H1 (cell line): Measurements from ENCODE around the gene ARMH3. TPM values are rescaled to one million over a fixed set of nuclear protein-coding genes. Genes with fewer than 3 reads are reported as not detected.
A peak's percentile ranks its signal among the peaks of the same experiment; 100 is the strongest.

Experiments used
- BACH1 ChIP-seq: IDR thresholded peaks from 2 replicates; pipeline ENCODE4 v1.6.1; 2012; ENCODE audit warnings: low read length, improper control_type of control experiment
- CBX5 ChIP-seq: fragments of 300-800, 300-1000 bp; sonication (generic); IDR thresholded peaks from 2 replicates; pipeline ENCODE4 v1.7.1; 2016; ENCODE audit warnings: antibody characterized with exemption, low read length, low read depth
- CTBP2 ChIP-seq: IDR thresholded peaks from 2 replicates; pipeline ENCODE4 v1.7.0; 2011; ENCODE audit warnings: borderline replicate concordance, mild to moderate bottlenecking, moderate library complexity, mixed read lengths, low read length; ENCODE audit not compliant: insufficient read depth, insufficient read length
- EGR1 ChIP-seq: IDR thresholded peaks from 2 replicates; pipeline ENCODE4 v1.6.1; 2011; ENCODE audit warnings: low read depth, low read length, borderline replicate concordance
- HDAC2 ChIP-seq, 2 experiments: fragments of 300-600 bp in 1 of 2; sonication (generic) in 1 of 2; IDR thresholded peaks; 2 replicates each; pipeline ENCODE4 v1.6.1; 2011 to 2012; ENCODE audit warnings: low read depth in 2 of 2, low read length in 2 of 2, mild to moderate bottlenecking in 2 of 2, moderate library complexity in 2 of 2, borderline replicate concordance in 1 of 2, inconsistent platforms in 1 of 2
- TBP ChIP-seq: IDR thresholded peaks from 2 replicates; pipeline ENCODE4 v1.6.1; 2011; ENCODE audit warnings: low read depth, low read length, improper control_type of control experiment
- polyA plus RNA-seq, 7 experiments: library from polyadenylated mRNA; depleted of rRNA in 3 of 7; stranded (reverse) in 5 of 7; unstranded in 2 of 7; fragments of >200 nt in 5 of 7; fragments of 200-250 nt in 2 of 7; gene quantifications; 1 replicate in 5 of 7; 2 replicates in 1 of 7; 4 replicates in 1 of 7; pipeline versions ENCODE4 v1.2.1 to v1.2.3, GENCODE V29; 2011 to 2013; ENCODE audit warnings: missing spikeins in 2 of 7, mixed read lengths in 2 of 7
- total RNA-seq: library from RNA; stranded (reverse); fragmentation: NEBNext Ultra II Directional; extraction: Animal tissue kit (Norgen Biotek cat#: 25700); gene quantifications from 2 replicates; pipeline ENCODE4 v1.2.1, GENCODE V29; 2021
- TF ChIP-seq, protein P1 (sequence below): fragments of 300-600 bp; sonication (generic); IDR thresholded peaks from 2 replicates; pipeline ENCODE4 v1.7.1; 2012; ENCODE audit warnings: low read length, moderate library complexity, mild to moderate bottlenecking, inconsistent platforms; ENCODE audit not compliant: insufficient replicate concordance

ARMH3 gene
- total and polyA plus RNA-seq, 2 of the 8 experiments (the other 6 are each of a cell fraction or from before 2014, with no cell fraction given), result 11.6 to 18.3 TPM

DNA sequence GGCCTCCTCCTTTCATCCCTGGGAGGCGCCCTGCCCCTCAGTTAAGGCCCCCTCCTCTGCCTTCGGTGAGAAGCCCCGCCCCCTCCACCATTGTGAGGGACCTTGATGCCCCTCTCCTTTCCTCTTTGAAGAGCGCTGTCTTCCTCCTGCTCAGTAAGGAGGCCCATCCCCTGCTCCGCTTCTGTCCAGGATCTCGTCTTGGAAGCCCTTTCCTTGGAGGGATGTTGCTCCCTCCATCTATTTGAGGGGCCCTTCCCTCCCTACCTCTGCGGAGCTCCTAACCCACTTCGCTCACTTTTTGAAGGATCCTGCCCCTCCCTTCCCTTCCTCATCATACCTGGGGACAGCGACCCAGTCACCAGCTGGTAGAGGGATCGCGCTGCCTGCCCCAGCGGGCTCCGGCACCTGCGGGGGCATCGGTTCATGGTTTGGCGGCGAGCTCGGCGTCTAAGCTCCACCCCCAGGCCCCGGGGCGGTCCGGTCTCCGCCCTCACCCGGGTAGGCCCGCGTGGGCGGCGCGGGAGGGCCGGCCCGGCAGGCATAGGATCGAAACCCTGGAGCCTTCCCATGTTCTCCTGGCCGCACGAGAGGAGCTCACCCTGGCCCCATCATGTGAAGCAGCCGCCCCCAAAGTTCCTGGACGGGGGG is 216.4 kb downstream of the ARMH3 start (continued):
- TF ChIP-seq, protein P1, sequence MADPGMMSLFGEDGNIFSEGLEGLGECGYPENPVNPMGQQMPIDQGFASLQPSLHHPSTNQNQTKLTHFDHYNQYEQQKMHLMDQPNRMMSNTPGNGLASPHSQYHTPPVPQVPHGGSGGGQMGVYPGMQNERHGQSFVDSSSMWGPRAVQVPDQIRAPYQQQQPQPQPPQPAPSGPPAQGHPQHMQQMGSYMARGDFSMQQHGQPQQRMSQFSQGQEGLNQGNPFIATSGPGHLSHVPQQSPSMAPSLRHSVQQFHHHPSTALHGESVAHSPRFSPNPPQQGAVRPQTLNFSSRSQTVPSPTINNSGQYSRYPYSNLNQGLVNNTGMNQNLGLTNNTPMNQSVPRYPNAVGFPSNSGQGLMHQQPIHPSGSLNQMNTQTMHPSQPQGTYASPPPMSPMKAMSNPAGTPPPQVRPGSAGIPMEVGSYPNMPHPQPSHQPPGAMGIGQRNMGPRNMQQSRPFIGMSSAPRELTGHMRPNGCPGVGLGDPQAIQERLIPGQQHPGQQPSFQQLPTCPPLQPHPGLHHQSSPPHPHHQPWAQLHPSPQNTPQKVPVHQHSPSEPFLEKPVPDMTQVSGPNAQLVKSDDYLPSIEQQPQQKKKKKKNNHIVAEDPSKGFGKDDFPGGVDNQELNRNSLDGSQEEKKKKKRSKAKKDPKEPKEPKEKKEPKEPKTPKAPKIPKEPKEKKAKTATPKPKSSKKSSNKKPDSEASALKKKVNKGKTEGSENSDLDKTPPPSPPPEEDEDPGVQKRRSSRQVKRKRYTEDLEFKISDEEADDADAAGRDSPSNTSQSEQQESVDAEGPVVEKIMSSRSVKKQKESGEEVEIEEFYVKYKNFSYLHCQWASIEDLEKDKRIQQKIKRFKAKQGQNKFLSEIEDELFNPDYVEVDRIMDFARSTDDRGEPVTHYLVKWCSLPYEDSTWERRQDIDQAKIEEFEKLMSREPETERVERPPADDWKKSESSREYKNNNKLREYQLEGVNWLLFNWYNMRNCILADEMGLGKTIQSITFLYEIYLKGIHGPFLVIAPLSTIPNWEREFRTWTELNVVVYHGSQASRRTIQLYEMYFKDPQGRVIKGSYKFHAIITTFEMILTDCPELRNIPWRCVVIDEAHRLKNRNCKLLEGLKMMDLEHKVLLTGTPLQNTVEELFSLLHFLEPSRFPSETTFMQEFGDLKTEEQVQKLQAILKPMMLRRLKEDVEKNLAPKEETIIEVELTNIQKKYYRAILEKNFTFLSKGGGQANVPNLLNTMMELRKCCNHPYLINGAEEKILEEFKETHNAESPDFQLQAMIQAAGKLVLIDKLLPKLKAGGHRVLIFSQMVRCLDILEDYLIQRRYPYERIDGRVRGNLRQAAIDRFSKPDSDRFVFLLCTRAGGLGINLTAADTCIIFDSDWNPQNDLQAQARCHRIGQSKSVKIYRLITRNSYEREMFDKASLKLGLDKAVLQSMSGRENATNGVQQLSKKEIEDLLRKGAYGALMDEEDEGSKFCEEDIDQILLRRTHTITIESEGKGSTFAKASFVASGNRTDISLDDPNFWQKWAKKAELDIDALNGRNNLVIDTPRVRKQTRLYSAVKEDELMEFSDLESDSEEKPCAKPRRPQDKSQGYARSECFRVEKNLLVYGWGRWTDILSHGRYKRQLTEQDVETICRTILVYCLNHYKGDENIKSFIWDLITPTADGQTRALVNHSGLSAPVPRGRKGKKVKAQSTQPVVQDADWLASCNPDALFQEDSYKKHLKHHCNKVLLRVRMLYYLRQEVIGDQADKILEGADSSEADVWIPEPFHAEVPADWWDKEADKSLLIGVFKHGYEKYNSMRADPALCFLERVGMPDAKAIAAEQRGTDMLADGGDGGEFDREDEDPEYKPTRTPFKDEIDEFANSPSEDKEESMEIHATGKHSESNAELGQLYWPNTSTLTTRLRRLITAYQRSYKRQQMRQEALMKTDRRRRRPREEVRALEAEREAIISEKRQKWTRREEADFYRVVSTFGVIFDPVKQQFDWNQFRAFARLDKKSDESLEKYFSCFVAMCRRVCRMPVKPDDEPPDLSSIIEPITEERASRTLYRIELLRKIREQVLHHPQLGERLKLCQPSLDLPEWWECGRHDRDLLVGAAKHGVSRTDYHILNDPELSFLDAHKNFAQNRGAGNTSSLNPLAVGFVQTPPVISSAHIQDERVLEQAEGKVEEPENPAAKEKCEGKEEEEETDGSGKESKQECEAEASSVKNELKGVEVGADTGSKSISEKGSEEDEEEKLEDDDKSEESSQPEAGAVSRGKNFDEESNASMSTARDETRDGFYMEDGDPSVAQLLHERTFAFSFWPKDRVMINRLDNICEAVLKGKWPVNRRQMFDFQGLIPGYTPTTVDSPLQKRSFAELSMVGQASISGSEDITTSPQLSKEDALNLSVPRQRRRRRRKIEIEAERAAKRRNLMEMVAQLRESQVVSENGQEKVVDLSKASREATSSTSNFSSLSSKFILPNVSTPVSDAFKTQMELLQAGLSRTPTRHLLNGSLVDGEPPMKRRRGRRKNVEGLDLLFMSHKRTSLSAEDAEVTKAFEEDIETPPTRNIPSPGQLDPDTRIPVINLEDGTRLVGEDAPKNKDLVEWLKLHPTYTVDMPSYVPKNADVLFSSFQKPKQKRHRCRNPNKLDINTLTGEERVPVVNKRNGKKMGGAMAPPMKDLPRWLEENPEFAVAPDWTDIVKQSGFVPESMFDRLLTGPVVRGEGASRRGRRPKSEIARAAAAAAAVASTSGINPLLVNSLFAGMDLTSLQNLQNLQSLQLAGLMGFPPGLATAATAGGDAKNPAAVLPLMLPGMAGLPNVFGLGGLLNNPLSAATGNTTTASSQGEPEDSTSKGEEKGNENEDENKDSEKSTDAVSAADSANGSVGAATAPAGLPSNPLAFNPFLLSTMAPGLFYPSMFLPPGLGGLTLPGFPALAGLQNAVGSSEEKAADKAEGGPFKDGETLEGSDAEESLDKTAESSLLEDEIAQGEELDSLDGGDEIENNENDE, result no peak
- no peak for TF ChIP-seq TBP
- no peak for TF ChIP-seq CTBP2
- TF ChIP-seq HDAC2 (IDR thresholded peaks at IDR 0.05; ENCODE audit: borderline replicate concordance in 1 of 2, low read depth in 2 of 2, low read length in 2 of 2), result 0 out of 4 replicates have a peak, but pooled peaks of 1 of the 2 experiments have one; percentile 62
- TF ChIP-seq EGR1, result peak; percentile 96
- TF ChIP-seq BACH1, result no peak
- TF ChIP-seq CBX5, result no peak
